ENCODE results near the gene UNC80.

UNC80 gene

GRCh38 chr2:209942936-209943605, 171.4 kb downstream of the UNC80 start:
- no peak for DNase-seq
- H3K9me3 Mint-ChIP-seq = no peaks in the 10 kb centered on the region
- no peak overlapping the region for H3K4me3 Mint-ChIP-seq
- no peaks in the 10 kb centered on the region for H3K4me1 Mint-ChIP-seq
- ATAC-seq (replicated peaks) = no peak
- H3K36me3 Mint-ChIP-seq = no peaks in the 10 kb centered on the region
- peaks cover 6 to 7% of the 10 kb centered on the region in 2 donors for H3K27me3 Mint-ChIP-seq
- no peak overlapping the region for H3K27ac Mint-ChIP-seq

GRCh38 chr2:209943776-209944175, 172.1 kb downstream of the UNC80 start:
- no peak for DNase-seq
- H3K27ac Mint-ChIP-seq = no peak overlapping the region
- peaks cover 6 to 7% of the 10 kb centered on the region in 2 donors for H3K27me3 Mint-ChIP-seq
- ATAC-seq (replicated peaks) = no peak
- H3K9me3 Mint-ChIP-seq = no peaks in the 10 kb centered on the region
- H3K4me1 Mint-ChIP-seq = no peaks in the 10 kb centered on the region
- no peaks in the 10 kb centered on the region for H3K36me3 Mint-ChIP-seq
- no peak overlapping the region for H3K4me3 Mint-ChIP-seq

- Mint-ChIP-seq H3K9me3 (peaks cover 0 to under 1% of the 10 kb centered on the region in 2 donors), H3K36me3 (no peaks in the 10 kb centered on the region), H3K4me1 (no peaks in the 10 kb centered on the region), H3K4me3 (no peak overlapping the region), H3K27ac (no peak overlapping the region), H3K27me3 (peaks cover 3 to 6% of the 10 kb centered on the region in 2 donors)
- ATAC-seq (replicated peaks) (no peak), DNase-seq (no peak)
These were observed 174.9 kb downstream of the UNC80 start for GRCh38 chr2:209946539-209946938.

GRCh38 chr2:209956271-209956670, 184.6 kb downstream of the UNC80 start:
- ATAC-seq (replicated peaks) (no peak), DNase-seq (no peak)
- Mint-ChIP-seq H3K4me3 (no peak overlapping the region), H3K27me3 (peaks cover 18 to 29% of the 10 kb centered on the region in 2 donors), H3K9me3 (peaks cover 0 to 5% of the 10 kb centered on the region in 2 donors), H3K4me1 (no peaks in the 10 kb centered on the region), H3K27ac (no peak overlapping the region), H3K36me3 (no peaks in the 10 kb centered on the region)

- DNase-seq = no peak
- no peaks in the 10 kb centered on the region for H3K4me1 Mint-ChIP-seq
- no peak overlapping the region for H3K4me3 Mint-ChIP-seq
- no peak for ATAC-seq (replicated peaks)
- peaks cover 7 to 18% of the 10 kb centered on the region in 2 donors for H3K27me3 Mint-ChIP-seq
- no peaks in the 10 kb centered on the region for H3K9me3 Mint-ChIP-seq
- H3K36me3 Mint-ChIP-seq = no peaks in the 10 kb centered on the region
- no peak overlapping the region for H3K27ac Mint-ChIP-seq
These were observed 186.4 kb downstream of the UNC80 start for GRCh38 chr2:209958016-209958415.

- DNase-seq (no peak), ATAC-seq (replicated peaks) (no peak)
- no peaks in the 10 kb centered on the region for H3K4me1 Mint-ChIP-seq
- H3K27me3 Mint-ChIP-seq = peaks cover 2 to 11% of the 10 kb centered on the region in 2 donors
- H3K4me3 Mint-ChIP-seq = no peak overlapping the region
- no peaks in the 10 kb centered on the region for H3K9me3 Mint-ChIP-seq
- no peak overlapping the region for H3K27ac Mint-ChIP-seq
- H3K36me3 Mint-ChIP-seq = no peaks in the 10 kb centered on the region
These were observed 188.4 kb downstream of the UNC80 start for GRCh38 chr2:209960045-209960444.

GRCh38 chr2:209960676-209961630, 189.3 kb downstream of the UNC80 start:
- peak; percentile 21 for DNase-seq
- no peaks in the 10 kb centered on the region for H3K9me3 Mint-ChIP-seq
- no peaks in the 10 kb centered on the region for H3K36me3 Mint-ChIP-seq
- H3K4me3 Mint-ChIP-seq = no peak overlapping the region
- peak; percentile 89 for ATAC-seq (replicated peaks)
- H3K27me3 Mint-ChIP-seq = peaks cover 0 to 12% of the 10 kb centered on the region in 2 donors
- H3K4me1 Mint-ChIP-seq = no peaks in the 10 kb centered on the region
- H3K27ac Mint-ChIP-seq = no peak overlapping the region

GRCh38 chr2:209965723-209966122, 194.1 kb downstream of the UNC80 start:
- H3K9me3 Mint-ChIP-seq = no peaks in the 10 kb centered on the region
- no peaks in the 10 kb centered on the region for H3K36me3 Mint-ChIP-seq
- H3K27ac Mint-ChIP-seq = no peak overlapping the region
- peaks cover 0 to 5% of the 10 kb centered on the region in 2 donors for H3K27me3 Mint-ChIP-seq
- no peak for DNase-seq
- H3K4me3 Mint-ChIP-seq = no peak overlapping the region
- no peak for ATAC-seq (replicated peaks)
- no peaks in the 10 kb centered on the region for H3K4me1 Mint-ChIP-seq

- peaks cover 5 to 7% of the 10 kb centered on the region in 2 donors for H3K27me3 Mint-ChIP-seq
- H3K36me3 Mint-ChIP-seq = no peaks in the 10 kb centered on the region
- no peaks in the 10 kb centered on the region for H3K4me1 Mint-ChIP-seq
- DNase-seq (no peak), ATAC-seq (replicated peaks) (no peak)
- no peak overlapping the region for H3K4me3 Mint-ChIP-seq
- H3K27ac Mint-ChIP-seq = no peak overlapping the region
- H3K9me3 Mint-ChIP-seq = no peaks in the 10 kb centered on the region
These were observed 198.1 kb downstream of the UNC80 start for GRCh38 chr2:209969692-209970091.

GRCh38 chr2:209970271-209970670, 198.6 kb downstream of the UNC80 start:
- Mint-ChIP-seq H3K27ac (no peak overlapping the region), H3K4me3 (no peak overlapping the region), H3K36me3 (no peaks in the 10 kb centered on the region), H3K9me3 (no peaks in the 10 kb centered on the region), H3K27me3 (peaks cover 5 to 7% of the 10 kb centered on the region in 2 donors), H3K4me1 (no peaks in the 10 kb centered on the region)
- no peak for DNase-seq
- no peak for ATAC-seq (replicated peaks)

- no peaks in the 10 kb centered on the region for H3K36me3 Mint-ChIP-seq
- H3K4me3 Mint-ChIP-seq = no peak overlapping the region
- peaks cover 4 to 7% of the 10 kb centered on the region in 2 donors for H3K27me3 Mint-ChIP-seq
- H3K4me1 Mint-ChIP-seq = no peaks in the 10 kb centered on the region
- no peak overlapping the region for H3K27ac Mint-ChIP-seq
- no peaks in the 10 kb centered on the region for H3K9me3 Mint-ChIP-seq
- ATAC-seq (replicated peaks) = no peak
- DNase-seq = no peak
These were observed 199.1 kb downstream of the UNC80 start for GRCh38 chr2:209970711-209971110.

- Mint-ChIP-seq H3K27me3 (peaks cover 0 to 11% of the 10 kb centered on the region in 2 donors), H3K4me3 (no peak overlapping the region), H3K9me3 (no peaks in the 10 kb centered on the region), H3K36me3 (no peaks in the 10 kb centered on the region), H3K4me1 (no peaks in the 10 kb centered on the region), H3K27ac (no peak overlapping the region)
- DNase-seq (no peak), ATAC-seq (replicated peaks) (no peak)
These were observed 201.7 kb downstream of the UNC80 start for GRCh38 chr2:209973328-209973727.

- Mint-ChIP-seq H3K9me3 (no peaks in the 10 kb centered on the region), H3K4me3 (no peak overlapping the region), H3K4me1 (no peaks in the 10 kb centered on the region), H3K27ac (no peak overlapping the region), H3K36me3 (no peaks in the 10 kb centered on the region), H3K27me3 (peaks cover 0 to 11% of the 10 kb centered on the region in 2 donors)
- DNase-seq = no peak
- no peak for ATAC-seq (replicated peaks)
These were observed 202.9 kb downstream of the UNC80 start for GRCh38 chr2:209974576-209974975.

- Mint-ChIP-seq H3K4me1 (no peaks in the 10 kb centered on the region), H3K27ac (no peak overlapping the region), H3K4me3 (no peak overlapping the region), H3K9me3 (no peaks in the 10 kb centered on the region), H3K27me3 (peaks cover 0 to 11% of the 10 kb centered on the region in 2 donors), H3K36me3 (no peaks in the 10 kb centered on the region)
- DNase-seq (no peak), ATAC-seq (replicated peaks) (no peak)
These were observed 205.2 kb downstream of the UNC80 start for GRCh38 chr2:209976698-209977385.
